ENCODE results near the gene DFFA.
"Not testable (repeated sequence)": the region's sequence is repeated elsewhere in the genome, so short reads cannot be mapped to it uniquely, and the experiment has no call there.

The DFFA gene, protein sequence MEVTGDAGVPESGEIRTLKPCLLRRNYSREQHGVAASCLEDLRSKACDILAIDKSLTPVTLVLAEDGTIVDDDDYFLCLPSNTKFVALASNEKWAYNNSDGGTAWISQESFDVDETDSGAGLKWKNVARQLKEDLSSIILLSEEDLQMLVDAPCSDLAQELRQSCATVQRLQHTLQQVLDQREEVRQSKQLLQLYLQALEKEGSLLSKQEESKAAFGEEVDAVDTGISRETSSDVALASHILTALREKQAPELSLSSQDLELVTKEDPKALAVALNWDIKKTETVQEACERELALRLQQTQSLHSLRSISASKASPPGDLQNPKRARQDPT

DNA sequence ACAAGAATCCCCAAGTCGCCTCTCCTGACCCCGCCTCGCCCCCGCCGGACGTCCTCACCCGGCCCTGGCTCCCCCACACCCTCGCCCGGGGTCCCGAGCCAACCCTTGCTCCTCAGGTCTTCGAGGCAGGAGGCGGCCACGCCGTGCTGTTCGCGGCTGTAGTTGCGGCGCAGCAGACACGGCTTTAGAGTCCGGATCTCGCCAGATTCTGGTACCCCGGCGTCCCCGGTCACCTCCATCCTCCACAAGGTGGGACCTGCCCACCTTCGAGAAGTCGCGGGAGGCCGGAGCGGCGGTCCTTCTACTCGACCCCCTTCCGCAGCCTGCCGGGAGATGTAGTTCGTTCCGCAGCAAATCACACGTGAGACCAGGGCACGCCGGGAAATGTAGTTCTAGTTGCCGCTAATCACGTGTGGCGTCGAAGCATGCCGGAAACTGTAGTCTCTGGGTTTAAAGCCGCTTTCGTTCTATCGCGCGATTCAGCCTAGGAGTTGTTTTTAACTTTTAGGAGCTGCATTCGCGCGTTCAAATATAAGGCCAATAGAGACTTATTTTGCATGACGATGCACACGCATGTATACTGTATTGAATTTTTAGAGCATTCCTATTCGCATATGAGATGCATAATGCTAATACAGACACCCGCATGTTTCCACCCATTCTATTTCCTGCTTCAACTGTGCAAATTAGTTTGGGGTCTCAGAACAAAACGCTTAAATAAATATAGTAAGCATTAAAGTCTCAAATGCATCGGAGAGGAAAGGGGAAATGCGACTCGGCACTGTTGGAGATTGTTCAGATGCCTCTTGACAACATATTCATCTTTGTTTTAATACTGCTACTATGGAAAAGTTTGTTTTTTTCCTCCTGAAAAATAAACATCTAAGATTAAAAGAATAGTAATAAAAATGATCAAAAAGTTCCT lies at the start of gene DFFA:
DFFA (minus strand) TSS at position 310 of the 925 bp plus-strand sequence; CDS start at position 239, 71 bp downstream.
- DNase-seq, result peak; percentile 97

DNA sequence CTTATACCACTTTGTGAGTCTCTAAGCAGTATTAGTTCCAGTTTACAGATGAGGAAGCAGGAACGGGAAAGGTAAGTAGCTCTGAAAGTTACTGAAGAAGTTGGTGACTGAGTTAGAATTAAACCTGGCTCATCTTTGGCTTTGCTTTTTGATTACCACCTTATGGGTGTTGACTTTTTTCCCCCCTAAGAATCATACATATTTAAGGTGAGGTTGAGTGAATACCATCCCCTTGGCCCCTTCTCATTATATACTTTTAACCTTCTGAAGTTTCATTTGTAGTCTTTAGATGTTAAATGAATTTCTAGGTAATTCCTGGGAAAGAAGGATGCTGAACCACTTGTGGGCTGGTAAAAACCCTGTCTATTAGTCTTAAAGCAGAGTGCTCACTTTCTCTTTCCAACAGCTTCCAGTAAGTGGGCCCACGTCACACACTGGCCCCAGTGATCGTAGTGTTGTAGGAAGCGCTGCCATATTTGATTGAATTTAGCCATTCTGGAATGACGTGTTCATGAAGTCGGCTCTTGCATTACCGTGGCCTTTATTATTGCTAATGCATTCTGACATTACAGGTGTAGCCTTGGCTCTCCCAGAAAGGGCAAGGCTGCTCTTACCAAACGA lies 49.3 kb upstream of the DFFA start:
- no peak for DNase-seq

DNA sequence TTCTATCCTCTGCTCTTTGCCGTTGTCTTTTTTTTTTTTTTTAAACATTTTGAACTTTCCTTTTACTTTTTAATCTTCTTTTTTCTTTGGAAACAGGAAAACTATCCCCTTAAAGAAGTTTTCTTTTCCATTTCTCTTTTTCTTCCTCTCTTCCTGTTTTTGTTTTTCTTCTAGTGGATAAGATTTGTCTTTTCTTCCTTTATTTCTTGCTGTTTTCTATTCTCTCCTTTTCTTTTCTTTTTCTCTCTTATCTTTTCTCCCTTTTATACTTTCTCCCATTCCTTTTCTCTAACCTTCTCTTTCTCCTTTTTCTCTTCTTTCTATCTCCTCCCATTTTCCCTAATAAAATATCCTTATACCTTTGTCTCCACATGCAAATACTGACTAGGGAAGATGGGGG lies 48.6 kb upstream of the DFFA start:
- DNase-seq, result no peak

DNA sequence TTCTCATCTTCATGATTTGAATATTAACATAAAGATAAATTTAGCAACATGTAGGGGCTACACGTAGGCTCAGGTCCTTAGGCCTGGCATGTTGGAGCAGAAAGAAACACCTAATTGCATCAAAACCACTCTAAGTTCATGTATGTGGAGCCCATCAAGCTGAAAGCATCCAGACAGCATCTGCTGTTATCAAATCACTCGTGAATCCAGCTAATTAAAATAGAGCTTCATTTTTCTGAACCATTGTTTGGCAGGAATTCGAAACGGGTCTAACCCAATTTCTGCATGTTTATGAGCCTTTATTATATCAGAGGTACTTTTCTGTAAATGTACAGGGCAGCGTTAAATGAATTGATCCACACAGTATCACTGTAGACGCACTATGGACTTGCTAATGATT lies 48.2 kb upstream of the DFFA start:
- DNase-seq, result no peak

DNA sequence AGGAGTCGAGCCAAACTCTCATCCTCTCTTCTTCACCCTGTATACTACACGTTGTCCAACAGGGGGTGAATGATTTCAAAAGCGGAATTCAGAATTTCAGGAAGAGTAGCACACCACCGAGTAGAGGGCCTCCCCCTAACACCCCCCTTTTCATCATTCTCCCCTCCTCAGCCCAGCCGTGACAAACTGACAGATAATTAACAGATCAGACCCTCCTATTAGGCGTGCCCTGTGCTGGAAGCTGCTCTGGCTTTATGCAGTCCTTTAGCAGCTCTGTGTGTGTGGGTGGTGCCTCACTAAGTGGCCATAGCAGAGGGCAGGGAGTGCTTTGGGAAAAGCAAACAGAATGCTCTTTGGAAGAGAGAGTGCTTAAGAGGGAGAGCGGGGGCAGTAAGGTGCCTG lies 46.7 kb upstream of the DFFA start:
- no peak for DNase-seq

DNA sequence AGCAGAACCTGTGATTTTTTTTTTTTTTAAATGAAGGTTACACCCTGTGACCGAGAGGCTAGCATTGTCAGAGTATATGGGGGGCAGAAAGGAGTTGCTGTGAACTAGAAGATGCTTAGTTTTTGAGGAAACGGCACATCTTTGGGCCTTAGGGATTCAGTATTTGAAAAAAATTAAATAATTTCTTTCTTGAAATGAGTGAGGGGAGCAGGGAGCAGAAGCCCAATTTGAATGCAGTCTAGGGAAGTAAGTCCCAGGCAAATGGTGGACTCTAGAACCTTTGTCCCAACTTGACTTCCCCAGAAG lies 45.3 kb upstream of the DFFA start:
- no peak for DNase-seq

DNA sequence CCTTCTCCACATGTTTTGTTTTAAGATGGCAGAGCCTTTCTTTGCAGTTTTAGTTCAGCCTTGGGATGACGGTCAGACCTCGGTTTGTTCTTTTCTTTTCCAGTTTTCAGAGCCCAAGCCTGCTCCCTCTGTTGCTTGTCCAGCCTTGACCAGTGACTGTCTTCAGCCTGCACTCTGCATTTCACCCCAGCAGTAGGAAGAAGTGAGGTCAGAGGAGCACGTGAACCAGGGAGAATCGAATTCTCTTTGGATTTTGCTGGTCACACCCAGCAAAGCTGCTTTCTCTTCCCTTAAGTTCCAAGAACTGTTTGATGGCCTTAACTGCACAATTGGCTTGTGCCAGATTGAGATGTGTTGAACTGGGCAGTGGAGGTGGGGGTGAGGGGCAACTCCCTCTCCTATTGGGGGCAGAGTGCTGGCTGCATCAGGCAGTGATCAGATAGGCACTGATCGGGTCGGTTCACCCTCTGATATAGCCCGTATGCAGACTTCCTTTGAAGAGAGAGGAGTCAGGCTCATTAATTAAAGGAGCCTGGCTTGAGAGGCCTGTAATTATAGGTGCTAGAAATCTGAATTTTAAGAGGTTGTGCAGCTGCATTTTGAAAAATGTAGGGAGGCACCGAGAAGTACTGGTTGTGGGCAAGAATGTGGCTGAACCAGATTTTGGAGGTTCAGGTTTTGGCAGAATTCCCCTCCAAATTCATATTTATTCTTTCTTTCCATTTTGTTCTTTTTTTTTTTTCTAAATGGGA lies 44.8 kb upstream of the DFFA start:
- DNase-seq, result no peak

DNA sequence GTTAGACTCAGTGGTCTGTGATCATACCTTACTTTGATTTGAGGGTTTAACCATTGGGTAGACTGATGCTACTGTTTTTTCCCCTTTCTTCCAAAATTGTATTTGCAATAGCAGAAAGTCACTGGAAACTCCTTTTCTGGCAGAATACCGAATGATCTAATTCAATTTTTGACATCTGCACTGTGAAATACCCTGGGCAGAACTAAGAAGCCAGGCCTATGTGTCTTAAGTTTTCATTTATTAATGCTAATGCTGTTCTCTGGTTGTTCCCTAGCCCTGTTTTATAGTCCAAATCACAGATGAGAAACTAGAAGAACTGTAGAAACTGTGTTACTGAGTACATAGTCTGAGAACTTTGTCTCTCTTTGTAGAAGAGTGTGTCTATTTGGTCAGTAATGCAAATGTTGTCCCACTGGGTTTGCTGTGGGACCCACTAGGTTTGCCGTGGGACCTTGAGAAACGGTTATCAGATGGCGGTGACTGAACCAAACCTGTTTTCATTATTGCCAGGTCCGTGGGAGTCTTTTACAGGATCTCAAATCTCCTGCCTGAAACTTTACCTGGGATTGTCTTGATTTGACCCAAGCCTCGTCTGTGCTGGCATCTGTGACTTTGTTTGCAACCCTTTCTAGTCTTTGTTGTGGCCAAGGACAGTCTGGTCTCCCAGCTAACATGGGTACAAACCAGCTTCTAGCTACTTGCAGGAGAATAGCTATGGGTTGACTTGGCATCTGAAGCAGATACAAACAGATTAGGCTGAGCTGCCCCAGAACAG lies 43.8 kb upstream of the DFFA start:
- no peak for DNase-seq

DNA sequence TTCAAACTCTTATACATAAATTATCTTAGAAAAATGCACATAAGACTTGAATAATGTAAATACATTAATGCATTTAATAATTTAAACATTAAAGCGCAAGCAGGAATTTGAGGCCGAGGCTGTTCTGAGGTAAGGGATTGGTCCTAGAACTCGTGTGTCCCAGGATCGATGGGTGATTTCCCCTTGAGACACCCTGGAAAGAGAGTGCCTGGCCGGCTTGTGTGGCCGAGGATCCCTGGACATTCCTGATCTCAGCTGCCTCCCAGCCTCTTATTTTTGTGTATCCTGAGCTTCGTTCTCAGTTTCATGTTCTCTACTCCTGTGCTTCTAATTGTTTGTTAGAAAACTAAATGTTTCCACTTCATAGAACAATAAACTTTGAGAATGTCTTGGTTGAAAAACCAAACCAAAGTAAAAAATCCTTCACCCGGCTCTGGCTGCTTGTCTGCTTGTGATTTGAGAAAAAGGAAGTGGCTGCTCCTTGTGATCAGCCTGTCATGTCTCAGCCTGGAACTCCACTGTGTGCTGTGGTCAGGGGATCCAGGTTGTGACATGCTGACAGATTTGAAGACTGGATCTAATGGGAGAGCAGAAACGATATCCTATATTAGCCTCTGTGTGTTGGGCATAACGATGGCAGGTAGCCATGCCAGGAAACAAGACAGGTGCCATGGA lies 43.1 kb upstream of the DFFA start:
- no peak for DNase-seq

DNA sequence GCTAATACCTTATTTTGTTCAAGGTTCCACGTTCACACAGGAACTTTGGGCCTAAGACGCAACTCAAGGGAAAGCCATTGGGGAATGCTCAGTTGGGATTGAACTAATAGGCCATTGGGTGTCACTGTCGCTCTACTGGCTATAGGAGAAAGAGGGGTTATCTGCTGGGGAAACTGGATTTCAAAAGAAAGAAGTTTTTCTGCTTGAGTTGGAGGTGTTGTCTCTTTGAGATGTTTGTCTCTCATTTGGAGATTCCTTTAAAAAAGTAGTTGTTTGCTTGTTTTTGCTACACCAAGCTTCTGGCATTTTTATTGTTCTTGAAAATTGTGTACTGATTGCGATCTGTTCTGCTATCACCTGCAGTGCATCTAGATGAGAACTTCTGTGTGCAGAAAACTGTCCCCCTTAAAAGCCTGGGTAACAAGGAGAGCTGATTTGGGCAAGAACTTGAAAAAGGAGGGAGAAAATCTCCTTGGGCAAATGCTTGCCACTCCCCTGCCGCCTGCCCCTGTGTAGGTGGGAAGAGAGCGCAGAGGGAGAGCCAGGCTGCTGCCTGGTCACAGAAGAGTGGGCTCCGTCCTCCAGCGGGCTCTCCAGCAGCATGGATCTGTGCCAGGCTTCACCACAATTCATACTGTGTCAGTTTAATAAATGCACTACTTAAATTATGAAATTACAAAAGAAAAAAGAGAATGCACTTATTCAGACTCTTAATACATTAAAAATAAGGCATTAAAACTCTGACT lies 42.3 kb upstream of the DFFA start:
- DNase-seq, result peak; percentile 54

DNA sequence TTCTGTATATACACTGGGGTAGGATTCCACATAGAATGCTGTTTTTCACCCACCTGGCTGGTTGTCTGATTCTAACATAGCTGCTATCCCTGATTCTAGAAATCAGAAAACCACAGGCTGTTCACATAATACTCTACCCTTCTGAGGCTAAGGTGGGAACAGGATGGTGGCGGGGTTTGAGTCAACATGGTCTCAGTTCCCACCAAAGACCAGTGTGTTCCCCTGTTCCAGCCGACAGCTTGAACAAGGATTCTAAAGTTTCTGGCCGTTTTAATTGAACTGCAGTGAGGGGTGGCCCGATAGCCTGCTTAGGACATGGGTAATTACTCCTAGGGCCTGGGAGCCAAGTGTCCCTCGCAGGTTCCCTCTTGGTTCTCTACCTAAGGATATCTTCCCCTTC lies 40.9 kb upstream of the DFFA start:
- no peak for DNase-seq

DNA sequence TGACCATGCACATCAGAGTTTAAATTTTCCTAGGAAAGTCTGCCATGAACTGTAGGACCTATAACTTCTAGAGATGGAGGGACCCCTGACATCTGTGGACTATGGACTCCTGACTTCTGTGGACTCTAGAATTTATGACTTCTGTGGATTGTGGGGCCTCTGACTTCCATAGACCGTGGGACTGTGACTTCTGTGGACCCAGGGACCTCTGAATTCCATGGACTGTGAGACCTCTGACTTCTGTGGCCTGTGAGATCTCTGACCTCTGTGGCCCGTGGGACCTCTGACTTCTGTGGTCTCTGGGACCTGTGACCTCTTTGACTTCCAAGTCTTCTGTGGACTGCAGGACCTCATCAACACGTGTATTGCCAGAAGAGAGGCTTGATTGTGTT lies 39.2 kb upstream of the DFFA start:
- no peak for DNase-seq

DNA sequence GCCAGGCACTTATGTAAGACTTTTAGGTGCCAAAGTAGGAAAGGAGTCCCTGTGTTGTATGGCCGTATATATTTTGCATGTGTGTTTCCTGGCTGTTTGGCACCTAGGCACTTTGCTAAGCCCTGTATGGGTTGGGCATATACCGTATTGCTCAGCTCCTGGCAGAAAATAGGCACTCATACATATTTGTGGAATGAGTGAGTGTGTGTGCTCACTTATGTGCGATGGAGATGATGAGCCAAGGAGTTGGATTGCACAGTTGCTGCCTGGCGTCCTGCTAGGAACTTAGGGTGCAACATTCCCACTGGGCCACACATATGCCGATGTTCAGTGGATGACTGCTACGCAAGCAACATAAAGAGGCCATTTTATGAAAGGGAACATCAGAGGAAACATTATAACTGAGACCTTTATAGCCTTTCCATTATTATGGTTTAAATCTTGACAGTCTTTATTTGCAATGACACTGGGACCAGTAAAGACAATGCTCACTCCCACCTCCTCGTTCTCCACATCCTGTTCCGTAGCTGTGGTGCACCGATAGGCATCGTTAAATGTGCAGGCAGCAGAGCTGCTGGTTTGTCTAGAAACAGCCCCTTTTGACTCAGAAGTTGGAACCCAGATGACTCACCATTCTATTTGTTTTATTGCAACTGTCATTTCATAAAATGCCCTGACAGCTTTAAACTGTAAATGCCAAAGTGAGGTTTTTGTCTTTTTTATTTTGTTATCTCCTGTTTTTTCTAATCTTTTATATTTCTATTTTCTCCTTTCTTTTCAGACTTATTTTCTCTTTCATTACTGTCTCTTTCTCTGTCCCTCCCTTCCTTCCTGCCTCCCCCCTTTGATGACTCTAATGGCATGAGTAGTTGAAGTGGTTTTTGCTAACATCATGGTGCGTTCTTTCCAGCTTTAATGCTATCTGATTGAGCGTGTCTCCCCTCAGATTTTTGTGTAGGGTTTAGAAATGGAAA lies 38.5 kb upstream of the DFFA start:
- DNase-seq, result peak; percentile 94

DNA sequence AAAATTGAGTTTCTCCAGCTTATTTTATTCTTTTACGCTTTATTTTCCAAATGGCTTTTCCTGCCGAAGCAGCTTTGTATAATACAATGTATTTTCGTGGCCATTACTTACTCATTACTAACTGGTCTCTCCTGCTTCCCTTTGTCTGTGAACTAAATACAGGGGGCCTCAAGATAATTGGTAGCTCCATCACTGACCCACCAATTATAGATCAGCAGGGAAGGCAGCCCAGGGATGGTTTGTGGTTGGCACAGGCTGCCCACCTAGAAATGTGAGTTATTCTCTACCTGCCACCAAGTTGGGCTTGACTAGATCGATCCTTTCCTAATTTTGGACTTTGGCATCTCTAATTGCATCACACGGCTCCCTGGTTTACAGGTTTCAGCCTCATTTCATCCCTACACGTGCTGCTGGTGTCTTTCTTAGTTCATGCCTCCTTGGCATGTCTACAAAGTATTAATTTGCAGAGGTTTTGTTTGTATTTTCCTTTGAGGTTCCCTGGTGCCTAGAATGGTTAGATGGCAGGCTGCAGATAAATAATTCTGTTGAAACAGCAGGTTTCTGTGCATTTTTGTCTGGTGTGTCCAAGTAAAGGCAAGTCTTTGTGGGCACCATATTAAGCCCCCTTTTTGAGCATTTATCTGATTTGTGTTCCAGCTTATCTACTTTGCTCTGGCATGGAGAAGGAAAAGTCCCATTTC lies 37.6 kb upstream of the DFFA start:
- no peak for DNase-seq

DNA sequence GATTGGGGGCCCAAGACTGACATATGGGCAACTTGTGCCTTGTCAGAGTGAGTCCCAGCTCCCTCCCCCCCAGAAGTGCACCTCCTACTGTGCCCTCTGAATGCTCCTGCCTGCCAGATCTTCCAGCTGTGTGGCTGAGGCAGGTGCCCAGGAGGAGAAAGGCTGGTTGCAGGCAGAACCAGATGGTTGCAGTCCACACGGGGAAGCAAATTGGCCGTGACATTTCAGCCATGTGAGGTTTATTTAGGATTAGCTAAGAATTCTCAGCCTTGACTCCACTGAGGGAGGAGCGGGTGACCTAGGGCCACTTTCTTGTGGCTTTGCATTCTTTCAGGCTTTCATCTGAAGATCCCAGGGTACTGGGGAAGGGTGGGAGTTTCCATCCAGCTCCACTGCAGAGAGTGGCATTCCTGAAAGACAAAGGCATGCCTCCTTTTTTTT lies 36.2 kb upstream of the DFFA start:
- peak; percentile 63 for DNase-seq

DNA sequence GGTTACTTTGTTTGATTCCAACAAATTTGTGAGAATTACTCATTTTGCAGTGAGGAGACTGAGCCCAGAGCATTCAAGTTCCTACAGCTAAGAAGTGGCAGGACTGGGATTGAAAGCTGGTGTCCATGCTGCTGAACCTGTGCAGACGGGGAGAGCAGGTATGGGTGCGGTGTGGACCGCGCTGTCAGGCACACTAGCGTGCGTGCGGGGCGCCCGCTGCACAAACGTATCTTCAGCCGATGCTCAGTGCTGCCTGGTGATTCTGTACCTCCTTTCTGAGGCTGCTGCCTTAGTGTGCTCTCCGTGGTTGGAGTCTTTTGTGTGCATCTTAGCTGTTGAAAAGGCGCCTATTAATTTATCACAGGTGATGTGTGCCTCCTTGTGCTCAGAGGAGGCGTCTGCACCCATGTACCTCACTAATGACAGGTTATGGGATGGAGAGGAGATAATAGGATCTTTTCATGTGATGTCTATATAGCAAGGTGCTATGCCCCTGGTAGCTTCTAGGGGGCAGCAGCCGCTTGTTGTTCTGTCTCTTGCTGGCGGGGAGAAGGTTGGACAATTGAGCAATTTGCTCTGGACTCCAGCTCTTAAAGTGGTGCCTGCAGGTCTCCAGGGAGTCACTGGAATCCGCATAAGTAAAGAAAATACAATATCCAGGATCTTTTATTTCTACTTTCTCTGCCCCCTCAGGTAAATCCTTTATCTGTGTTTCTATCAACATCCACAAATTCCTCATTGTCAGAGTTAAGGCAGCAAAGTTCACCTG lies 35.0 kb upstream of the DFFA start:
- peak; percentile 78 for DNase-seq

DNA sequence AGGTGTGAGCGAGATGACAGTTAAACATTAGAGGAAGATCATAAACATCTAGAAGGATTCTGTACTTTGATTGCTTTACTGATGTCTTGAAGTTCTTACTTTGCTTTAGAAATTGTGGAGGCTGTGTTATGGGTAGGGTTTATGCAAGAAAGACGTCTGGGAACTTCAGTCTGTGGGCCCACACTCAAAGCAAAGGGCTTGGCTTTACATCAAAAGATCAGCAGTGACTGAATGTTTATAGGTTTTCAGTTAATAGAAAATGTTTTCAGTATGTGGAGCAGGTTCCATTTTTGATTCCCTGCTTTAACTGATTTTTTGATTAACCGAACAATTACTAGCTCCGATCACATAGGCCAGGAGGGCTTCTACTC lies 34.3 kb upstream of the DFFA start:
- no peak for DNase-seq

DNA sequence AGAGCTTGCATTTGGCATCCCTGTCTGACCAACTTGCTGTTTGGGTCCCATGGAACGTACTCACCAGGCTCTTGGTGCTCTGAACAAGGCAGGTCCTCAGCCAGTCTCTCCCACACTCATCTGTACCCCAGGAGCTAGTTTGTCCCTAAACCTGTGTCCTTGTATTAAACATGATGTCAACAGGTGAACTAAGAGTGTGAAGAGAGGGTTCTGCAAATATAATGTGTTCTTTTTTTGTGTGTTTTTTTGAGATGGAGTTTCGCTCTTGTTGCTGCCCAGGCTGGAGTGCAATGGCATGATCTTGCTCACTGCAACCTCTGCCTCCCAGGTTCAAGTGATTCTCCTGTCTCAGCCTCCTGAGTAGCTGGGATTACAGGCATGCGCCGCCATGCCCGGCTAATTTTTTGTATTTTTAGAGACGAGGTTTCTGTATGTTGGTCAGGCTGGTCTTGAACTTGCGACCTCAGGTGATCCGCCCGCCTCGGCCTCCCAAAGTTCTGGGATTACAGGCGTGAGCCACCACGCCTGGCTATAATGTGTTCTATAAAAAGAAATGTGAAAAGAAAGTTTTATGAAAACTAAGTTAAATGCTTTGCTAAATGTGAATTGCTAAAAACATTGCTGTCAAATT lies 33.8 kb upstream of the DFFA start:
- DNase-seq, result not testable (repeated sequence)
